Amniotic epithelial cell (primary cell): ENCODE measurements around the gene MRPL42.
"Not testable (repeated sequence)": the region's sequence is repeated elsewhere in the genome, so short reads cannot be mapped to it uniquely, and the experiment has no call there.

Experiments used
- DNase-seq: peaks from one replicate; pipeline ENCODE4 v3.0.0-alpha.2; 2010; ENCODE audit warnings: low read depth

MRPL42 gene

DNA sequence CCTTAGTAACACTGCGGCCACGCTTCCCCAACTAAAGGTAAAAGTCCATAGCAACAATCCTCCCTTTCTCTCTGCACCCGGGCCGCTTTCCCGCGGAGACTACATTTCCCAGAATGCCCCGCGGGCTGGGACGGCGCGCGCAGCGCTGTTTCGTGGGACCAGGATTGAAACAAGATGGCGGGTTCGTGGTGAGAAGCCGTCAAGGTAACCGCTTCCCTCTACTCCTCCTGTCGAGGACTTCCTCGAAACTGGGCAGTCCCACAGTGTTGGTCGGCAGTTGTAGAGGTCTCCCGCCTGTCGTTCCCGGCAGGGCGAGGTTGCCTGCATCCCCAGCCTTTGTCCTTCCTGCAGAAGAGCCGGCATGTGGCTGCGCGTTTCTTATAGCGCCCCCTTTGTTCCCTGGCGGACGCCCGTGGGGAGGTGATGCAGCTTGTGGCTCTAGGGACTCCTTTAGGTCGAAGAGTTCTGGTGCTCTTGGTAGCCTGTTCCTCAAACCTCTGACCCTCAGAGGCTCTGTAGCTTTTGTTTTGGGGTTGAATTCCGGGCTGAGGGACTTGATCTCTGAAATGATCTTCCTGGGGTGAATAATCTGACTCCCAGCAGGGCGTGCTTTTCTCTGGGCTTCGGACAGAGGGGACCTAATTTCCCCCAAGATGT, at the start of gene MRPL42:
MRPL42 (plus strand) TSS at position 164 of the 657 bp plus-strand sequence. CDS start 1,772 bp downstream, outside the sequence.
- DNase-seq, result peak; percentile 80

DNA sequence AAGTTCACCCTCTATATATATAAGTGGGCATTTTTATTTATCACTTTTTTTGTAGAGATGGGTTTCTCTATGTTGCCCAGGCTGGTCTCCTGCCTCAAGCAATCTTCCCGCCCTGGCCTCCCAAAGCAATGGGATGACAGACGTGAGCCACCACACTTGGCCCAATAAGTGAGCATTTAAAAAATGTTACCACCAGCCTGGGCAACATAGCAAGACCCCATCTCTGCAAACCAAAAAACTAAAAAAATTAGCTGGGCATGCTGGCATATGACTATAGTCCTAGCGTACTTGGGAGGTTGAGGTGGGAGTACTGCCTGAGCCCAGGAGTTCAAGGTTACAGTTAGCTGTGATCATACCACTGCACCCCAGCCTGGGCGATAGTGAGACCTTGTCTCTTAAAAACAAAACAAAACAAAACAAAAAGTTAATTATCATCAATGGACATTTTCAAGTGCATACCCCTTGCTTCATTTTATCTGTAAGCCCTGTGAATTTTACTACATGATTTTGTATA, 49.3 kb upstream of the MRPL42 start:
- no peak for DNase-seq

DNA sequence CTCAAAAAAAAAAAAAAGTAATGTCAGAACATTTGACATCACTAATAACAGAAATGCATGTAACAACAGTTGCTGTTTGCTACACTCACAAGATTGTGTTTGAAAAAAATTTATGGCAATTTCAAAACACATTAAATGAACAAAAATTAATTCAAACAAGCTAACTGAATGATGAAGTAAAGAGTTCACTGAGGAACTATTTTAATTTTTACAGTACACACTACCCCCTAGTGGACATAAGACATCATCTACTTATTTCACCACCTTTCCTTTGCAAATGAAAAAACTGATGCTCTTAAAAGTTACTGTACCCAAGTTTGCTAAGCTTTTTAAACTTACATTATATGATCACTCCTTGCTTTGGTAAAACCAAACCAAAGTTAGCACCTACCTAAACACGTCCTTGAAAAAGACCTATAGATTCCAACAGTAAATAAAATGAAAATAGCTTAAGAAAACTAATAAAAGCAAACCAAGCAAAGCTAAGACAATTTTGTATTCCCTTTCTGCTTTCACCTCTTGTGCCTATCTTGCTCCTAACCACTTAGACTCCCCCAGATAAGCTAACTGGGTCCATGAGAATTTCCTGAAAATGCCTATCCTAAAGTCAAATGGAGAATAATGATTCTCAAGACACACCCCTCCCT, 47.8 kb upstream of the MRPL42 start:
- DNase-seq, result peak; percentile 70

GRCh38 chr12:93422050-93422449, 45.3 kb upstream of the MRPL42 start:
- DNase-seq, result no peak

- no peak for DNase-seq
Measured at GRCh38 chr12:93425736-93426411, 41.4 kb upstream of the MRPL42 start.

- no peak for DNase-seq
Measured at GRCh38 chr12:93426412-93426805, 40.9 kb upstream of the MRPL42 start.

- peak; percentile 63 for DNase-seq
Measured at GRCh38 chr12:93427779-93428564, 39.3 kb upstream of the MRPL42 start.

- no peak for DNase-seq
Measured at GRCh38 chr12:93429448-93429847, 37.9 kb upstream of the MRPL42 start.

DNA sequence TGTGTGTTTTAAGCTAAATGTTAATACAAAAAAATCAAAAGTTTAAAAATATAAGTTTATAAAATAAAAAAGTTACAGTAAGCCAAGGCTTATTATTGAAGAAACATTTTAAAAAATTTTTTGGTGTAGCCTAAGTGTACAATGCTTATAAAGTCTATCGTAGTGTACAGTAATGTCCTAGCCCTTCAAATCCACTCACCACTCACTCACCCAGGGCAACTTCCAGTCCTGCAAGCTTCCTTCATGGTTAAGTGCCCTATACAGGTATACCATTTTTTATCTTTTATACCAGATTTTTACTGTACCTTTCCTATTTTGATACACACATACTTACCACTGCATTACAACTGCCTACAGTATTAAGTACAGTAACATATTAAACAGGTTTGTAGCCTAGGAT, 37.5 kb upstream of the MRPL42 start:
- DNase-seq, result no peak

DNA sequence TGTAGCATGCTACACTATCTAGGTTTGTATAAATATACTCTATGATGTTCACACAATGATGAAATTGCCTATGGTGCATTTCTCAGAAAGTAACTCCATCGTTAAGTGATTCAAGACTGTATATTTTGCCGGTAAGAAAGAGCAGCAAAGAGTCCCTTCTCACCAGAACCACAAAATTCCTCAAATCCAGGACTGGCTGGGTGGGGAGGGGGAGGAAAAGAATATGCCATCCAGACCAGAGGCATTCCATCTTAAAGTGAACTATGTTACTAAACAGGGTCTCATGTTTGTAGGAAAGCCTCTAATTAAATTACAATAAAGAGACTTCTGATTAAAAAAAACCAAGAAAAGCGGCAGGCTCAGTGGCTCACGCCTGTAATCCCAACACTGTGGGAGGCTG, 37.0 kb upstream of the MRPL42 start:
- DNase-seq, result no peak

DNA sequence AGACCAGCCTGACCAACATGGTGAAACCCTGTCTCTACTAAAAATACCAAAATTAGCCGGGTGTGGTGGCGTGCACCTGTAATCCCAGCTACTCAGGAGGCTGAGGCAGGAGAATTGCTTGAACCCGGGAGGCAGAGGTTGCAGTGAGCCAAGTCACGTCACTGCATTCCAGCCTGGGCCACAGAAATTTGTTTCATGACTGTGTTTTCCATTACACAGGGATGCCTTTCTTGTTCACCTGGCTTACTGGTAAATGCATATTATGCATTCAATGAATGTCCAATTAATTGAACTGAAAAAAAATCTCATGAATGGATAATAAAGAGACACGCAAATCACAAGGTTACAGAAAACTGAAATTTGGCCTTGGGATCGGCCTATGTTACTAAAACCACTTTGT, 35.3 kb upstream of the MRPL42 start:
- not testable (repeated sequence) for DNase-seq

- DNase-seq, result peak; percentile 24
Measured at GRCh38 chr12:93434256-93434865, 33.0 kb upstream of the MRPL42 start.

DNA sequence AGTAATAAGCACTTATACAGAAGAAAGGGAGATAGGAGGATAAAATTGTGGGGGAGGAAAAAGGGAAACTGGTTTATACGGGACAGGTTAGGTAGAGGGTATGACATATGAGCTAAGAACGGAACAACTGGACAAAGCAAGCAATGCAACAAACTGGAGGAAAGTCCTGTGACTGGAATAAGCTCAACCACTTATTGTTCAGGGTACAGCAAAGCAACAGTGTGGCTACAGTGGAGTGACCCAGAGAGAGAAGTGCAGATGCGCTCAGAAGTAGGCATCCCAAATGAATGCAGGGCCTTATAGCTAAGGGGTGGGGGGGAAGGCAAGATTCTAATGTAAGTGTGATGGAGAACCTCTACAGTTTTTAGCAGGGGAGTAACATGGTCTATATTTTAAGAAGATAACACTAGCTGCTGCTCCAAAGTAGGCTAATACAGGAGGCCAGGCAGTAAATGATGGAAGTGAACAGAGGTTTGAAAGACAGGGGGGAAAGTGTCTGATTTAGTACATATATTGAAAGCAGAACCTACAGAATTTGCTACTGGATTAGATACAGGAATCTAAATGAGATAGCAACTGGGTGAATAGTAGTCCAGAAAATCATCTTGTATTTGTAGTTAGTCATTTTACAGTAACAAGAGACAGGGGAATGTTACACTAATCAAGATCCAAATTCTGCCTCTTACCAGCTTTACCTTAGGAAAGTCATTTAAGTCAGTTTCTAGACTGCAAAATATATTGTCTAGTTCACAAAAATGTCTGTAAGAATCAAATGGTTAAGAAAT, 28.9 kb upstream of the MRPL42 start:
- no peak for DNase-seq

DNA sequence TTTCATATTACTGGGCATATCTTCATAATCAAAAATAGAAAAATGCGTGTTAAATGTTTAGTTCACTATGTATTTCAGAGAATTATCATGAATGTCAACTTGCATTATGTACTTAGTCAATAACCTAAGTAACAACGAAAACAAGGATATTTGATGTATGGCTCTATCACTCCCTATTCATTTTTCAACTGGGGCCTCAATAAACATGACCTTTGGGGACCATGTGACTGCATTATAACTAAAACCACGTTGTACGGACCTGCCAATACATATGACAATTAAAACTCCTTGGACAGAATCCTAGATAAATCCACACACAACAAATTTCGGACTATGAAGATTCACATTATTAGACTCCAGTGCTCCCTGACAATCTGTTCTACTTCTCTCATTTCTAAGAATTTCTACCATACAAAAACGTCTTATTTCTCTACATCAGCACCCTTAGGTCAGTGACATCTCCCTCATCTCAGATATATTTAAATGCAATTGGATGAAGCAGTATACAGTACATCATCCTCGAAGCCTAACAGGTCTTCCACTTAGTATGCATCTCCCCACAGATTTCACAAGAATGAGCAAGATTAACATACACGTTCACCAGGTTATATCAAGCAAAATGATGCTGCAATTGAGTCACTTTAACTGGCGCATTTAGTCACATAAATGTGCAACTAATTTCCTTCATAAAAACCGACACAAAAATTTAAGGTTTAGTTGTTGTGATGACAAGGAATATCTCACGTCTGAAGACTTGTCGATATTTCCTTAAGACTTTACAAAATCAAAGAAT, 27.1 kb upstream of the MRPL42 start:
- DNase-seq, result peak; percentile 51

DNA sequence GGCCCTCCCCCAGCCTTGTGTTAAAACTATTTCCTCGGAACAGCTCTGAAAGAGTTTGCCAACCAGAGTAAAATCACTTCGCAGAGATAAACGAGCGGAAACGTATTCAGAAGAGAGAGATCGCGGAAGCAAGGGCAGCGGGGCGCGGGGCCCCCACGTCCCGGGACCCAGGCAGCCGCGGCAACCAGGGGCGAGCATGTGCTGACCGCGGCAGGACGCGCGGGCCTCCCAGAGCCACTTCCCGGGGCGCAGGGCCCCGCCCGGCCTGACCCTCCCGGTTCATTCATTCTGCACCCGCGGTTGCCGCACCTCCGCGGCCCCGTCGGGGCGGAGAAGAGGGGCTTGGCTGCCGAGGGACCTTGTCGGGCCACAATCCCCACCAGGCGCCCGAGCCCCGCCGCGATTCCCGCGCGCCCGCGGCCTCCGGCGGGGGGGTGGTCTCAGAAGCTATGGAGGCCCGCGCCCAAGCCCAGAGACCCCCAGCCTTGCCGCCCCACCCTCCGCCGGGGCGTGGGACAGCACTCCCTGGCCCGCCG, 26.2 kb upstream of the MRPL42 start:
- DNase-seq, result peak; percentile 22

- DNase-seq, result peak; percentile 91
Measured at GRCh38 chr12:93441617-93442410, 25.5 kb upstream of the MRPL42 start, which contains the start of gene UBE2N. TSS of gene UBE2N (minus strand) at chr12:93441947. CDS start at chr12:93441884, 63 bp downstream.

GRCh38 chr12:93442411-93443340, 24.6 kb upstream of the MRPL42 start:
- DNase-seq, result no peak

GRCh38 chr12:93443576-93443975, 23.7 kb upstream of the MRPL42 start:
- no peak for DNase-seq
